Measurements from ENCODE around the gene CSNK2B. TPM values are rescaled to one million over a fixed set of nuclear protein-coding genes. Genes with fewer than 3 reads are reported as not detected.
A peak's percentile ranks its signal among the peaks of the same experiment; 100 is the strongest.

Gene CSNK2B
- total RNA-seq, 1 experiment from 2014 or later = 221 TPM

DNA sequence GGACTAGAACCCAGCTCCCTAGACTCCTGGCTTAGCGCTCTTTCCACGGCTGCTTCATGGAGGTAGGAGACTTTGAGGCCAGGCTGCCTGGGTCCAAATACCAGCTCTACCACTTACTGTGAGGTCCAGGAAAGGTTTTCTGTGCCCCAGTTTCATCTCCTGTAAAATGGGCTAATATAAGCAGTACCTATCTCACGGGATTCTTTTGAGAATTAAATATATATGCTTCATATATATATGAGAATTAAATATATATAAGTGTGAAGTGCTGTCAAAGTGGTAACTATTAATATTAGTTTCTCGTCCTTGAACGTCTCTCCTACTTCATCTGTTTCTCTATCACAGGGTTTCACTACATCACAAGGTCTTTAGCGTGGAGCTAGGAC, 25.2 kb downstream of the CSNK2B start:
- TF ChIP-seq, protein P1, sequence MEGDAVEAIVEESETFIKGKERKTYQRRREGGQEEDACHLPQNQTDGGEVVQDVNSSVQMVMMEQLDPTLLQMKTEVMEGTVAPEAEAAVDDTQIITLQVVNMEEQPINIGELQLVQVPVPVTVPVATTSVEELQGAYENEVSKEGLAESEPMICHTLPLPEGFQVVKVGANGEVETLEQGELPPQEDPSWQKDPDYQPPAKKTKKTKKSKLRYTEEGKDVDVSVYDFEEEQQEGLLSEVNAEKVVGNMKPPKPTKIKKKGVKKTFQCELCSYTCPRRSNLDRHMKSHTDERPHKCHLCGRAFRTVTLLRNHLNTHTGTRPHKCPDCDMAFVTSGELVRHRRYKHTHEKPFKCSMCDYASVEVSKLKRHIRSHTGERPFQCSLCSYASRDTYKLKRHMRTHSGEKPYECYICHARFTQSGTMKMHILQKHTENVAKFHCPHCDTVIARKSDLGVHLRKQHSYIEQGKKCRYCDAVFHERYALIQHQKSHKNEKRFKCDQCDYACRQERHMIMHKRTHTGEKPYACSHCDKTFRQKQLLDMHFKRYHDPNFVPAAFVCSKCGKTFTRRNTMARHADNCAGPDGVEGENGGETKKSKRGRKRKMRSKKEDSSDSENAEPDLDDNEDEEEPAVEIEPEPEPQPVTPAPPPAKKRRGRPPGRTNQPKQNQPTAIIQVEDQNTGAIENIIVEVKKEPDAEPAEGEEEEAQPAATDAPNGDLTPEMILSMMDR (IDR thresholded peaks at IDR 0.05; ENCODE audit: insufficient read depth in 1 of 2, low read depth in 1 of 2, low read length in 1 of 2, severe bottlenecking in 1 of 2, unreplicated experiment in 1 of 2) = no peak
- Mint-ChIP-seq H3K36me3 (ENCODE audit: insufficient read depth, unreplicated experiment) (peaks cover 57% of the 10 kb centered on the region), H3K27me3 (ENCODE audit: insufficient read depth, unreplicated experiment) (no peaks in the 10 kb centered on the region), H3K4me3 (ENCODE audit: unreplicated experiment) (peak overlapping the region; percentile 74), H3K27ac (ENCODE audit: unreplicated experiment) (peak overlapping the region; percentile 94), H3K4me1 (ENCODE audit: low read depth, unreplicated experiment) (peaks cover 23% of the 10 kb centered on the region), H3K9me3 (ENCODE audit: unreplicated experiment) (no peaks in the 10 kb centered on the region)
- no peaks in the 10 kb centered on the region for H3K9me3 ChIP-seq
- ChIA-PET POLR2A (interaction anchor here (0.6 to 2.0 kb wide), 10 partner anchors 11 to 230 kb away, joined by 3 to 9 read pairs (median 4); partner anchors contain the start of genes ABHD16A, C6orf47, DDAH2 and HSPA1A), CTCF (interaction anchor here (0.6 to 1.3 kb wide), 4 partner anchors 9 to 124 kb away, joined by 3 to 4 read pairs (median 4); partner anchors contain the start of genes HSPA1A, HSPA1L and LY6G5C)
- H3K4me3 ChIP-seq (ENCODE audit: low read depth, low read length) = no peak overlapping the region
- intact Hi-C loops (cut with micrococcal nuclease; ENCODE audit: unreplicated experiment) = no loop called here
- no peak for DNase-seq
- H3K36me3 ChIP-seq (ENCODE audit: control insufficient read depth, insufficient read depth, low read length) = peaks cover 6% of the 10 kb centered on the region
- H3K27me3 ChIP-seq (replicated peaks; ENCODE audit: control insufficient read depth, insufficient read depth, low read length) = no peaks in the 10 kb centered on the region
- BruUV-seq (replicated peaks) = no TSS peak
- H3K4me1 ChIP-seq = peaks cover 34% of the 10 kb centered on the region

DNA sequence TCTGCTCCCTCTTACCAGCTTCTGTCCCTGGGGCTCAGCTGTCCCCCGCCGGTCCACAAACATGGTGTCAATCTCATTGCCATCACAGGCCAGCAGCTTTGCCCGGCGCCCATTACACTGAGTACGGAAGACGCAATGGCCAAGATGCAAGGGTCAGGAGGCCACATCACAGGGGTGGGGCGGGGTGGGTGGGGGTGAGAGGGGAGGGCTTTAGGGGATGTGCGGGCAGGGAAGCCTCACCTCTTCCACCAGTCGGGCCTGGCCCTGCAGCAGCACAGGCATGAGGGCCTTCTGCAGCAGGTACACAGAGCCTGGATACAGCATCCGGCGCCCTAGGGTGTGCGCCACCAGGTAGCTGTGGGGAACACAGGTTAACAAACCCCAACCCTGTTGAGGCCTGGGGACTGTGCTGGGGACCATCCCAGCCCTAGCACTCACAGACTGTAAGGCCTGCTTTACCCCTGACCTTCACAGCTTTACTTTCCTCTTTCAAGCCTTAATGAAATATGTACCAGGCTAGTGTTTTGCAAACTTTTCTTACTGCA, 25.8 kb downstream of the CSNK2B start:
- no peaks in the 10 kb centered on the region for H3K27me3 Mint-ChIP-seq (ENCODE audit: insufficient read depth, unreplicated experiment)
- Histone ChIP-seq H3K27me3 (replicated peaks; ENCODE audit: control insufficient read depth, insufficient read depth, low read length) (no peaks in the 10 kb centered on the region), H3K4me3 (ENCODE audit: low read depth, low read length) (no peak overlapping the region), H3K36me3 (ENCODE audit: control insufficient read depth, insufficient read depth, low read length) (peaks cover 6% of the 10 kb centered on the region), H3K9me3 (no peaks in the 10 kb centered on the region), H3K4me1 (peaks cover 34% of the 10 kb centered on the region)
- BruUV-seq (replicated peaks) = no TSS peak
- intact Hi-C loops (cut with micrococcal nuclease; ENCODE audit: unreplicated experiment) = no loop called here
- no peak for DNase-seq
- peaks cover 27% of the 10 kb centered on the region for H3K4me1 Mint-ChIP-seq (ENCODE audit: low read depth, unreplicated experiment)
- peak overlapping the region; percentile 74 for H3K4me3 Mint-ChIP-seq (ENCODE audit: unreplicated experiment)
- peak overlapping the region; percentile 94 for H3K27ac Mint-ChIP-seq (ENCODE audit: unreplicated experiment)
- H3K9me3 Mint-ChIP-seq (ENCODE audit: unreplicated experiment) = no peaks in the 10 kb centered on the region
- ChIA-PET POLR2A (interaction anchor here (1.1 to 2.0 kb wide), 5 partner anchors 11 to 136 kb away, joined by 3 to 9 read pairs (median 4); partner anchors contain the start of genes ABHD16A, C6orf47, HSPA1A and HSPA1B), CTCF (interaction anchor here (0.6 kb wide), 1 partner anchor 9 kb away, joined by 3 read pairs; no protein-coding TSS in a partner anchor)
- H3K36me3 Mint-ChIP-seq (ENCODE audit: insufficient read depth, unreplicated experiment) = peaks cover 58% of the 10 kb centered on the region
- TF ChIP-seq, protein P1 (IDR thresholded peaks at IDR 0.05; ENCODE audit: insufficient read depth in 1 of 2, low read depth in 1 of 2, low read length in 1 of 2, severe bottlenecking in 1 of 2, unreplicated experiment in 1 of 2) = no peak

- POLR2A ChIA-PET = interaction anchor here (1.5 to 1.9 kb wide), 2 partner anchors 123 to 135 kb away, joined by 3 to 4 read pairs; partner anchors contain the start of genes HSPA1A, HSPA1B and HSPA1L
These were observed 26.5 kb downstream of the CSNK2B start for GRCh38 chr6:31692353-31692752.

More at GRCh38 chr6:31692353-31692752, 26.5 kb downstream of the CSNK2B start:
- TF ChIP-seq, protein P1 (IDR thresholded peaks at IDR 0.05; ENCODE audit: insufficient read depth in 1 of 2, low read depth in 1 of 2, low read length in 1 of 2, severe bottlenecking in 1 of 2, unreplicated experiment in 1 of 2) = no peak
- no TSS peak for BruUV-seq (replicated peaks)
- no peaks in the 10 kb centered on the region for H3K9me3 ChIP-seq
- Mint-ChIP-seq H3K27ac (ENCODE audit: unreplicated experiment) (peak overlapping the region; percentile 2), H3K27me3 (ENCODE audit: insufficient read depth, unreplicated experiment) (no peaks in the 10 kb centered on the region), H3K4me1 (ENCODE audit: low read depth, unreplicated experiment) (peaks cover 34% of the 10 kb centered on the region), H3K9me3 (ENCODE audit: unreplicated experiment) (no peaks in the 10 kb centered on the region), H3K4me3 (ENCODE audit: unreplicated experiment) (no peak overlapping the region), H3K36me3 (ENCODE audit: insufficient read depth, unreplicated experiment) (peaks cover 62% of the 10 kb centered on the region)
- intact Hi-C loops (cut with micrococcal nuclease; ENCODE audit: unreplicated experiment) = no loop called here
- peaks cover 9% of the 10 kb centered on the region for H3K36me3 ChIP-seq (ENCODE audit: control insufficient read depth, insufficient read depth, low read length)
- H3K27me3 ChIP-seq (replicated peaks; ENCODE audit: control insufficient read depth, insufficient read depth, low read length) = no peaks in the 10 kb centered on the region
- H3K4me3 ChIP-seq (ENCODE audit: low read depth, low read length) = no peak overlapping the region
- DNase-seq = no peak
- peaks cover 37% of the 10 kb centered on the region for H3K4me1 ChIP-seq
- CTCF ChIA-PET = interaction anchor here (0.7 kb wide), 1 partner anchor 99 kb away, joined by 3 read pairs; no protein-coding TSS in a partner anchor

Data from Caco-2 (cell line).